Suprapubic skin (tissue), 4 donors: ENCODE results near the gene BICRAL.

ENCODE experiments used
- CTCF ChIP-seq, 2 donors: fragments of 200-600 bp in 1 of 2; fragments of 450-650 bp in 1 of 2; sonication (generic) in 1 of 2; IDR thresholded peaks; one replicate each; pipeline ENCODE4 v1.5.1; 2016 to 2019; ENCODE audit warnings: antibody characterized with exemption in 2 of 2, mild to moderate bottlenecking in 1 of 2, moderate library complexity in 1 of 2
- EP300 ChIP-seq: sonication (generic); formaldehyde crosslinking; IDR thresholded peaks from one replicate; pipeline ENCODE4 v1.6.1; 2017; ENCODE audit warnings: antibody characterized with exemption
- POLR2A ChIP-seq, 2 donors: fragments of 450-650 bp; IDR thresholded peaks; one replicate each; pipeline ENCODE4 v1.6.1; 2017; ENCODE audit warnings: antibody characterized with exemption in 2 of 2, mild to moderate bottlenecking in 2 of 2, moderate library complexity in 2 of 2
- POLR2AphosphoS5 ChIP-seq, 3 donors: sonication (generic); formaldehyde crosslinking; IDR thresholded peaks; one replicate each; pipeline ENCODE4 v1.6.1; 2017; ENCODE audit warnings: antibody characterized with exemption in 3 of 3

- TF ChIP-seq POLR2A (IDR thresholded peaks at IDR 0.05) (no peak), CTCF (IDR thresholded peaks at IDR 0.05) (no peak), EP300 (no peak), POLR2AphosphoS5 (IDR thresholded peaks at IDR 0.05) (no peak)
Observed at GRCh38 chr6:42779521-42779920, 2.3 kb upstream of the BICRAL start.
